Effector memory CD4-positive, alpha-beta T cell (primary cell): ENCODE results near the gene EZH2.

Experiments used
- DNase-seq, 3 donors: peaks; one replicate each; pipeline ENCODE4 v3.0.0-alpha.2; 2020
- H3K27ac ChIP-seq: 2 replicates; pipeline ENCODE4 v1.7.0; 2013; ENCODE audit warnings: mild to moderate bottlenecking, low read length, moderate library complexity; ENCODE audit not compliant: insufficient read depth, poor library complexity, severe bottlenecking
- H3K27me3 ChIP-seq: replicated peaks from 2 replicates; pipeline ENCODE4 v1.7.0; 2013; ENCODE audit warnings: mild to moderate bottlenecking, low read length; ENCODE audit not compliant: insufficient read depth, control insufficient read depth, poor library complexity, severe bottlenecking
- H3K36me3 ChIP-seq: 2 replicates; pipeline ENCODE4 v1.7.0; 2013; ENCODE audit warnings: mild to moderate bottlenecking, low read length, moderate library complexity; ENCODE audit not compliant: control insufficient read depth, insufficient read depth
- H3K4me1 ChIP-seq: 2 replicates; pipeline ENCODE4 v1.7.0; 2013; ENCODE audit warnings: low read length, mild to moderate bottlenecking; ENCODE audit not compliant: control insufficient read depth, insufficient read depth, poor library complexity, severe bottlenecking
- H3K4me3 ChIP-seq: 2 replicates; pipeline ENCODE4 v1.7.0; 2013; ENCODE audit warnings: low read length, low read depth, mild to moderate bottlenecking; ENCODE audit not compliant: insufficient read depth, poor library complexity, severe bottlenecking
- H3K9me3 ChIP-seq: 2 replicates; pipeline ENCODE4 v1.7.0; 2013; ENCODE audit warnings: mild to moderate bottlenecking, low read length, moderate library complexity; ENCODE audit not compliant: control insufficient read depth

Gene EZH2

DNA sequence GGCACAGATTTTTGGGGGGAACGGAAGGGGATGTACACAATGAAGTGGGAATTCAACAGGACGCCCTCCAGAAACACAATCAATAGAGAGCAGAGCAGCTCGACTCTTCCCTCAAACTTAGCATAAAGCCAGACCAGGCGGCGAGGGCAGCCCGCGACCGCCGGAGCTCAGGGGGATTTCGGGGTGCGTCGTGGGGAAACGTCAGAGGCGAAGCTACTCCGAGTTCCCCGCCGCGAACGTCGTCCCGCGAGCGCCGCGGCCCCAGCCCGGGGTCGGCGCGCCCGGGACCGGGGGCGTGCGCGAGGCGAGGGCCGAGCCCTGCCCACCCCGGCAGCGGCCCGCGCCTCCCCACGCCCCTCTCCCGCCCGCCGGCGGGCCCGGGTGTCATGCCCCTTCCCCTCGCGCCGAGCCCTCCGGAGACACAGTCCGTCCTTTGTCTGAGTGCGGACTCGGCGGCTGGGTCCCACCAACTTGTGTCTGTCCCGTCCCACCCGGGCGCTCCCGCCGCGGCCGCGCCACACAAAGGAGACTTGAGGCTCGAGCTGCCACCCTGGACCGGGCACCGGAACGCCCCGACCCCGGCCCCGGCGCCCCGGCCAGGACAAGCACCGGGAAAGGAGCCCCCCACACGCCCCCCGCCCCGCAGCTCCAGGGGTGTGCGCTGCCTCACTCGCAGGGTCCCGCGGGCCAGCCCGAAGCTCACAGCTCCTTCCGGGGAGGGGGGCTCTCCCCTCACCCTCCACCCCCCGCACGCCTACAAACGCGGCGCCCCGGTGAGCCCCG, 634 bp downstream of the EZH2 start:
- DNase-seq = peak; percentile 64 to 66 (median 66)
- Histone ChIP-seq H3K27me3 (no peaks in the 10 kb centered on the region), H3K4me3 (peak overlapping the region; percentile 95)

DNA sequence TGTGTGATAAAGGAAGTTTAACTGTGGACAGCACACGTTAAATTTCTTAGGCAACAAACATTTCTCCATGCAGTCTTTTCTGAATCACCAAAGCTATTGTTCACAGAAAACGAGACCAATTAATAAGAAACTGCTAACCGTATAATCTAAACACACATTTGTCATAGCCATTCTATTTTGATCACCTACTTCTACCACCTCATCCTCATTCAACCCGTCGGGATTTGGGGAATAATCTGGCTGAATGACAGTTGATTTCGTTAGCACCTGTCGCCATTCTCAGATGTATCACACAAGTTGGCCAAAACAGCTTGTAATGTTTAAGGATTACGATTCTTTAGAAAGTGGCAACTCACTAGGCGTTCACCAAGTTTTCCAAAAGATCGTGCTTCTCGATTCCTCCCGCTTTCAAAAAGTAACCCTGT, 1.2 kb downstream of the EZH2 start:
- DNase-seq = no peak
- Histone ChIP-seq H3K4me1 (peaks cover 3% of the 10 kb centered on the region), H3K27me3 (no peaks in the 10 kb centered on the region), H3K27ac (peak overlapping the region; percentile 93), H3K9me3 (no peaks in the 10 kb centered on the region), H3K36me3 (no peaks in the 10 kb centered on the region), H3K4me3 (peak overlapping the region; percentile 70)

More for the DNA sequence above, 634 bp downstream of the EZH2 start:
- H3K27ac ChIP-seq = peak overlapping the region; percentile 93
- H3K36me3 ChIP-seq = no peaks in the 10 kb centered on the region
- peaks cover 3% of the 10 kb centered on the region for H3K4me1 ChIP-seq
- H3K9me3 ChIP-seq = no peaks in the 10 kb centered on the region

DNA sequence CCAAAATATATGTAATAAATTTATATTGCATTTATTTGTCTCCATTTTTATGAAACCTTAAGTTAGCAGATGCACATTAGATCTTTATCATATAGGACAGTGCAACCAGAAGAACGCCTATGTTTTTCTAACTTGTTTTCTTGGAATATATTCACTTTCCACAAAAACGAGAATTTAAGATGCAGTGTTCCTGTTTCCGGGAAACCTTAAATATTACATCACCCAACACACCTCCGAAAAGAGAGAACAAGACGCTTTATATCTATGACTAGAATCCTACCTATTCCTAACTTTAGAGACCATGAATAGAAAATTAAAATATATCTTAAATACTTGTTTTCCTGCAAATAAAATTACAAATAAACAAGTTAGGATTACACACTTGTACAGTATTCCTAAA, 1.9 kb downstream of the EZH2 start:
- no peaks in the 10 kb centered on the region for H3K9me3 ChIP-seq
- H3K27me3 ChIP-seq = no peaks in the 10 kb centered on the region
- H3K4me3 ChIP-seq = no peak overlapping the region
- DNase-seq = no peak
- no peaks in the 10 kb centered on the region for H3K36me3 ChIP-seq
- H3K4me1 ChIP-seq = peaks cover 3% of the 10 kb centered on the region
- no peak overlapping the region for H3K27ac ChIP-seq

DNA sequence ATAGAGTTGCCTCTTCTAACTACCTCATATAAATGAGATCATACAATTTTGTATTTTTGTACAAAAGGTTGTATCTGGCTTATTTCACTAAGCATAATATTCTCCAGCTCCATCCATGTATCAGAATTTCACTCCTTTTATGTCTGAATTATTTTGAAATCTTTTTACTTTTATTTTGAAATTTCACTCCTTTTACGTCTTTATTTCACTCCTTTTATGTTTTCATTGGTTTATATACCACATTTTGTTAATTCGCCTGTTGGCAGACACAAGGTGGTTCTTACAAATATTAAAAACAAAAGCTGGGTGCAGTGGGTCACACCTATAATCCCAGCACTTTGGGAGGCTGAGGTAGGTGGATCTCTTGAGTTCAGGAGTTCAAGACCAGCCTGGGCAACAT, 5.8 kb downstream of the EZH2 start:
- Histone ChIP-seq H3K4me1 (no peaks in the 10 kb centered on the region), H3K4me3 (no peak overlapping the region), H3K27me3 (no peaks in the 10 kb centered on the region), H3K9me3 (no peaks in the 10 kb centered on the region), H3K27ac (no peak overlapping the region), H3K36me3 (no peaks in the 10 kb centered on the region)
- no peak for DNase-seq

- no peak overlapping the region for H3K27ac ChIP-seq
- no peaks in the 10 kb centered on the region for H3K36me3 ChIP-seq
- H3K4me1 ChIP-seq = no peaks in the 10 kb centered on the region
- no peaks in the 10 kb centered on the region for H3K27me3 ChIP-seq
- no peak overlapping the region for H3K4me3 ChIP-seq
- no peaks in the 10 kb centered on the region for H3K9me3 ChIP-seq
- no peak for DNase-seq
Observed at GRCh38 chr7:148877517-148877916, 6.6 kb downstream of the EZH2 start.

GRCh38 chr7:148872188-148872587, 11.9 kb downstream of the EZH2 start:
- Histone ChIP-seq H3K27me3 (no peaks in the 10 kb centered on the region), H3K27ac (no peak overlapping the region), H3K4me3 (no peak overlapping the region), H3K36me3 (no peaks in the 10 kb centered on the region), H3K4me1 (no peaks in the 10 kb centered on the region), H3K9me3 (no peaks in the 10 kb centered on the region)
- no peak for DNase-seq

- H3K4me3 ChIP-seq = no peak overlapping the region
- no peaks in the 10 kb centered on the region for H3K36me3 ChIP-seq
- H3K4me1 ChIP-seq = no peaks in the 10 kb centered on the region
- H3K27ac ChIP-seq = no peak overlapping the region
- H3K9me3 ChIP-seq = no peaks in the 10 kb centered on the region
- no peak for DNase-seq
- no peaks in the 10 kb centered on the region for H3K27me3 ChIP-seq
Observed at GRCh38 chr7:148871551-148871950, 12.5 kb downstream of the EZH2 start.

- no peaks in the 10 kb centered on the region for H3K27me3 ChIP-seq
- H3K4me3 ChIP-seq = no peak overlapping the region
- no peaks in the 10 kb centered on the region for H3K4me1 ChIP-seq
- no peak overlapping the region for H3K27ac ChIP-seq
- H3K9me3 ChIP-seq = no peaks in the 10 kb centered on the region
- H3K36me3 ChIP-seq = no peaks in the 10 kb centered on the region
- no peak for DNase-seq
Observed at GRCh38 chr7:148871030-148871429, 13.1 kb downstream of the EZH2 start.

DNA sequence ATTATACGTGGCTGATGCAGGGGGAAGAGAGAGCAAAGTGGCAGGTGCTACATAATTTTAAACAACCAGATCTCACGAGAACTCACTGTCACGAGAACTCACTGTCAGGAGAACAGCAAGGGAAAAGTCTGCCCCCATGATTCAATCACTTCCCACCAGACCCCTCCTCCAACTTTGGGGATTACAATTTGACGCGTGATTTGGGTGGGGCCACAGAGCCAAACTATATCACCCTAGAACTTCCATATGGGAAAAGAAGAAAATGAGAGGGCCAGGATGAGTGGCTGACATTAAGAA, 15.8 kb downstream of the EZH2 start:
- no peaks in the 10 kb centered on the region for H3K36me3 ChIP-seq
- H3K4me3 ChIP-seq = no peak overlapping the region
- H3K27me3 ChIP-seq = no peaks in the 10 kb centered on the region
- DNase-seq = no peak
- H3K9me3 ChIP-seq = no peaks in the 10 kb centered on the region
- H3K4me1 ChIP-seq = no peaks in the 10 kb centered on the region
- no peak overlapping the region for H3K27ac ChIP-seq

- no peak for DNase-seq
- Histone ChIP-seq H3K36me3 (no peaks in the 10 kb centered on the region), H3K27ac (no peak overlapping the region), H3K4me1 (no peaks in the 10 kb centered on the region), H3K4me3 (no peak overlapping the region), H3K27me3 (no peaks in the 10 kb centered on the region), H3K9me3 (no peaks in the 10 kb centered on the region)
Observed at GRCh38 chr7:148867596-148868377, 16.3 kb downstream of the EZH2 start.
